Esophagus squamous epithelium (tissue), 5 donors: ENCODE measurements around the gene RHOT2. TPM values are rescaled to one million over a fixed set of nuclear protein-coding genes. Genes with fewer than 3 reads are reported as not detected.
"Not testable (repeated sequence)": the region's sequence is repeated elsewhere in the genome, so short reads cannot be mapped to it uniquely, and the experiment has no call there.

ENCODE experiments used
- DNase-seq: peaks from one replicate; lab custom pipeline; 2025; lab: John Stamatoyannopoulos, UW
- H3K27ac ChIP-seq, 4 donors: fragments of 200-600 bp; sonication (generic); one replicate each; pipeline ENCODE4 v1.5.1; 2016 to 2019; ENCODE audit warnings: mild to moderate bottlenecking in 1 of 4
- H3K27me3 ChIP-seq, 4 donors: fragments of 200-600 bp; sonication (generic); 1 replicate in 3 of 4; 2 replicates in 1 of 4; pipeline versions ENCODE4 v1.5.1 to v1.6.0; 2017 to 2021; ENCODE audit warnings: antibody characterized with exemption in 1 of 4
- H3K36me3 ChIP-seq, 3 donors: fragments of 200-600 bp; sonication (generic); one replicate each; pipeline ENCODE4 v1.5.1; 2016 to 2019
- H3K4me1 ChIP-seq, 3 donors: fragments of 200-600 bp; sonication (generic); one replicate each; pipeline ENCODE4 v1.5.1; 2017 to 2019
- H3K4me3 ChIP-seq, 4 donors: fragments of 200-600 bp; sonication (generic); 1 replicate in 3 of 4; 2 replicates in 1 of 4; pipeline ENCODE4 v1.5.1; 2016 to 2019; ENCODE audit warnings: mild to moderate bottlenecking in 2 of 4, moderate library complexity in 1 of 4
- H3K9me3 ChIP-seq, 3 donors: fragments of 200-600 bp; sonication (generic); one replicate each; pipeline ENCODE4 v1.5.1; 2016 to 2019
- POLR2A ChIP-seq, 4 donors: fragments of 450-650 bp; IDR thresholded peaks; one replicate each; pipeline ENCODE4 v1.6.1; 2017; ENCODE audit warnings: antibody characterized with exemption in 4 of 4, mild to moderate bottlenecking in 4 of 4, moderate library complexity in 3 of 4
- WGBS, 2 donors: methylation state at CpG; one replicate each; pipeline ENCODE4 v1.1.5; 2018; 5-methylcytosine and 5-hydroxymethylcytosine counted together
- intact Hi-C: fragments of 100-400 bp; cut with DNase I; formaldehyde crosslinking; loops from one replicate; pipeline ENCODE4 v1.15.0; 2022
- total RNA-seq, 4 donors: library from RNA; depleted of rRNA; stranded (reverse); fragments of >200 nt; gene quantifications; one replicate each; pipeline ENCODE4 v1.1.0, GENCODE V29; 2016
- TF ChIP-seq, protein P1 (sequence below), 6 experiments: fragments of 450-650 bp in 4 of 6; fragments of 200-600 bp in 2 of 6; sonication (generic) in 2 of 6; IDR thresholded peaks; one replicate each; pipeline ENCODE4 v1.5.1; 2016 to 2019; ENCODE audit warnings: antibody characterized with exemption in 6 of 6, mild to moderate bottlenecking in 4 of 6, moderate library complexity in 4 of 6
- donor health status: DM: yes; HTN: yes; CAD: no.

The RHOT2 gene
- total RNA-seq, 4 donors from 2014 or later = 28.4 to 70.2 (median 48.9) TPM

DNA sequence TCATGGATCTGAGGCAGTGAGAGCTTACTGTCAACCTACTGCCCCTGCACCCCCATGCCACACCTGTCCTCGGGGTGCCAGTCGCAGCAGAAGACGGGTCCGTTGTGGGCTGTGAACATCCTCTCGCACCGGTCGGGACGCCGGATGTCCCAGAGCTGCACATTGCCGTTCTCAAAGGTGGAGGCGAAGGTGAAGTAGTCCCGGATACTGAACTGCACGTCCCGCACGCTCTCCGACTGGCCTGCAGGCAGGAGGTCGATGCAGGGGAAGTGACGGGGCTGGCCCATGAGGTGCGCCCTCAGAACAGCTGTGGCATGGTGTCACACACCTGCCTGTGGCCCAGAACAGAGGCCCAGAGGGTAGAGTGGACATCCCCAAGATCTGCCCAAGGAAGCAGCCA is 19.6 kb downstream of the RHOT2 start:
- TF ChIP-seq, protein P1, sequence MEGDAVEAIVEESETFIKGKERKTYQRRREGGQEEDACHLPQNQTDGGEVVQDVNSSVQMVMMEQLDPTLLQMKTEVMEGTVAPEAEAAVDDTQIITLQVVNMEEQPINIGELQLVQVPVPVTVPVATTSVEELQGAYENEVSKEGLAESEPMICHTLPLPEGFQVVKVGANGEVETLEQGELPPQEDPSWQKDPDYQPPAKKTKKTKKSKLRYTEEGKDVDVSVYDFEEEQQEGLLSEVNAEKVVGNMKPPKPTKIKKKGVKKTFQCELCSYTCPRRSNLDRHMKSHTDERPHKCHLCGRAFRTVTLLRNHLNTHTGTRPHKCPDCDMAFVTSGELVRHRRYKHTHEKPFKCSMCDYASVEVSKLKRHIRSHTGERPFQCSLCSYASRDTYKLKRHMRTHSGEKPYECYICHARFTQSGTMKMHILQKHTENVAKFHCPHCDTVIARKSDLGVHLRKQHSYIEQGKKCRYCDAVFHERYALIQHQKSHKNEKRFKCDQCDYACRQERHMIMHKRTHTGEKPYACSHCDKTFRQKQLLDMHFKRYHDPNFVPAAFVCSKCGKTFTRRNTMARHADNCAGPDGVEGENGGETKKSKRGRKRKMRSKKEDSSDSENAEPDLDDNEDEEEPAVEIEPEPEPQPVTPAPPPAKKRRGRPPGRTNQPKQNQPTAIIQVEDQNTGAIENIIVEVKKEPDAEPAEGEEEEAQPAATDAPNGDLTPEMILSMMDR (IDR thresholded peaks at IDR 0.05) = no peak
- no peak for TF ChIP-seq POLR2A (IDR thresholded peaks at IDR 0.05)
- DNase-seq = no peak
- no peak overlapping the region for H3K4me3 ChIP-seq
- H3K27me3 ChIP-seq = peaks cover 0 to 10% (median 0%) of the 10 kb centered on the region in 4 donors
- WGBS, 2 donors = no CpG with 5 or more reads among the region's 19 CpGs
- H3K36me3 ChIP-seq = peaks cover 6 to 40% (median 7%) of the 10 kb centered on the region in 3 donors
- peaks cover 49 to 85% (median 49%) of the 10 kb centered on the region in 3 donors for H3K4me1 ChIP-seq
- no peaks in the 10 kb centered on the region for H3K9me3 ChIP-seq
- H3K27ac ChIP-seq = no peak overlapping the region
- intact Hi-C loops = no loop called here

DNA sequence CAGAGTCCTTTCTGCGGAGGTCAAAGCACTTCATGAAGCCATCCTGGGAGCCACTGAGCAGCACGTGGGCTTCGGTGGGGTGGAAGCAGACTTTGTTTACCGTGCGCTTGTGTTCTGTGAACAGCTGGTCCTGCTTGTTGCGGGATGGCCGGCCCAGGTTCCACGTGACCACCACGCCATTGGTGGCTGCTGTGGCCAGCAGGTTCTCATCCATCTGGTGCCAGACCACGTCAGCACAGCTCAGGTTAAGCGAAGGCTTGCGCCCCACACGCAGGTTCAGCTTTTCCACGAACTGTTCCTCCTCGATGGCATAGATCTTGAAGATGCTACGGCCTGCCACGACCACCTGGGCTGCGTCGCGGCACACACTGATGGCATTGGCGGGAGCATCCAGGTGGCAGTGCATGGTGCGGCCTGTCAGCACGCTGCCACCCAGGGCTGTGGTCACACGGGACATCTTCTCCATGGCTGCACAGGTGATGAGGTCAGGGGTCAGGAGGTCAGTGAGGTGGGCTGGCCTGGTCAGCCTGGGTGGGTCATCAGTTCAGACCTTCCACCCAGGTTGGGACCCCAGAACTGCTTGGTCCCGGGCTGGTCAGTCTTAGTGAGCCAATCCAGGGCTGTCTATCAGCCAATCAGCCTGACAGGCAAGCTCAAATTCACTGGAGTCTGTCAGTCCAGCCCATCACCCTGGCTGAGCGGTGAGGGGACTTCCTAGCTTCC is 21.4 kb downstream of the RHOT2 start:
- intact Hi-C loops = no loop called here
- no peaks in the 10 kb centered on the region for H3K9me3 ChIP-seq
- no peak for DNase-seq
- H3K4me3 ChIP-seq = peak overlapping the region; percentile 54 to 96 (median 72)
- peaks cover 4 to 32% (median 6%) of the 10 kb centered on the region in 3 donors for H3K36me3 ChIP-seq
- H3K4me1 ChIP-seq = peaks cover 38 to 90% (median 49%) of the 10 kb centered on the region in 3 donors
- WGBS, 2 donors = 74 to 80% methylated on average over 13 to 14 of the region's 26 CpGs
- H3K27ac ChIP-seq = peak overlapping the region; percentile 81 to 90 (median 86)
- peaks cover 0 to 28% (median 6%) of the 10 kb centered on the region in 4 donors for H3K27me3 ChIP-seq
- TF ChIP-seq, protein P1 (IDR thresholded peaks at IDR 0.05) = no peak
- no peak for TF ChIP-seq POLR2A (IDR thresholded peaks at IDR 0.05)

DNA sequence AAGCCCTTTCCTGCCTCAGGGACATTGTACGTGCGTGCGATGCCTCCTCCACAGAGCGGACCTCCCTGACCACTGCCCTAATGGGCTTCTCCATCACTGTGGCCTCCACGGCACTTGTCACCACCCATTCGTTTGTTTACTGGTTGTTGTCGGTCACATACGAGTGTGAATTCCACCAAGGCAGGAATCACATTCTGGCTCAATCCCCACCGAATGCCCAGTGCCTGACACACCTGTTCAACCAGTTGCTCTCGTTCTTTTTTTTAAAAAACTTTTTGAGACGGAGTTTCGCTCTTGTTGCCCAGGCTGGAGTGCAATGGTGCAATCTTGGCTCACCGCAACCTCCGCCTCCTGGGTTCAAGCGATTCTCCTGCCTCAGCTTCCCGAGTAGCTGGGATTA is 23.3 kb downstream of the RHOT2 start:
- intact Hi-C loops, H3K9me3 ChIP-seq, DNase-seq, H3K4me3 ChIP-seq: not testable (repeated sequence)
- peaks cover 38 to 90% (median 54%) of the 10 kb centered on the region in 3 donors for H3K4me1 ChIP-seq
- peaks cover 4 to 22% (median 6%) of the 10 kb centered on the region in 3 donors for H3K36me3 ChIP-seq
- H3K27ac ChIP-seq = peak overlapping the region in 3 of 4 donors; percentile 81 to 90 (median 87)
- peaks cover 0 to 47% (median 18%) of the 10 kb centered on the region in 4 donors for H3K27me3 ChIP-seq
- 45 to 70% methylated on average over 16 of the region's 16 CpGs for WGBS, 2 donors

DNA sequence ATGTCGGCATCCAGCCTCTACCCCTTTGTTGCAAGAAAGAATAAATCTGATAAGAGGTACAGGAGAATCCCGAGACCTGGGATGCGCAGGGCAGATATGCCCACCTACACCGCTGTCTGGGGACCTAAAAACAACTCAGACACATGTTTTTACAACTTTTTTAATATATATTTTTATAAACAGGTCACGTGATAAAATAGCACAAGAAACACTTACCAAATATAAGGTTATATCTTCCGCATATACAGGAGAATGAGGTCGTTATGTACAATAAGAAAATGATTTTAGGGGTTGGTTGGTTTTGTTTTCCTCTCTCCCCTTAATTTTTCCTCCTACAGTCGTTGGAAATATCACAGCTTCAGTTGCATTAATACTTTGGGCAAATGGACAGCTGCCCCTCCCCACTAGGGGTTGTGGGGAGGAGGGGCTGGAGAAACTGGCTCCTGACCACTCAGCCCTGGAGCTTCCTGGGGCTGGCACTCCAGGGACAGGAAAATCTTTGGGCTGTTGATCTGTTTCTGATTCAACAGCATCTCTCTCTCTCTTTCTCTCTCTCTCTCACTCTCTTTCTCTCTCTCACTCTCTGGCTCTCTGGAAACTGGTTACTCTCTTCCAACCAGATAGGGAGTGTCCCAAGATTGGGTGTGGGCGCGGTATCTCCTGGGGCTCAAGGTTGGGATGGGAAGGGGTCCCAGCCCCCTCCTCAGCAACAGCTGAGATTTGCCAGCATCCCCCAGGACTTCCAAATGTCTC is 24.6 kb downstream of the RHOT2 start:
- 54% methylated on average over 8 to 10 of the region's 10 CpGs for WGBS, 2 donors
- intact Hi-C loops = no loop called here
- TF ChIP-seq POLR2A (IDR thresholded peaks at IDR 0.05) = no peak
- TF ChIP-seq, protein P1 (IDR thresholded peaks at IDR 0.05) = no peak
- peaks cover 0 to 60% (median 18%) of the 10 kb centered on the region in 4 donors for H3K27me3 ChIP-seq
- no peak for DNase-seq
- H3K4me3 ChIP-seq = no peak overlapping the region
- no peaks in the 10 kb centered on the region for H3K9me3 ChIP-seq
- H3K36me3 ChIP-seq = peaks cover 0 to 9% (median 0%) of the 10 kb centered on the region in 3 donors
- peaks cover 40 to 87% (median 56%) of the 10 kb centered on the region in 3 donors for H3K4me1 ChIP-seq
- H3K27ac ChIP-seq = peak overlapping the region; percentile 5 to 90 (median 84)

DNA sequence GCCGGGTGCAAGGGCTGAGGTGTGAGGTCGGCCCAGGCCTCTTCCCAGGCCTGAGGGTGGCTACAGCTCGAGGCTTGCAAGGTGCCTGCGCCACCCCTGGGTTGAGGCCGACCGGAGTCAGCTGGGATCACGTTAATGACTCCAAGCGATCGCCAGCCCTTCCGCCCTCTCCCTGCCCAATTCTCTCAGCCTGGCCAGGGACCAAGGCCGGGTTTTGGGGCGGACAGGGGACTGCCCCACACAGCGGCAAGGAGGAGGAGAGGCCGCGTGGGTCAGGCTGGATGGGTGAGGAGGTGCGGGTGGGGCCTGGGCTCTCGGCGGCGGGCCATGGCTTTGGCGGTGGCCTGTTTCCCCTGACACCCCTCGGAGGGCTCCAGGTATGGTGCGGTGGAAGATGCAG is 25.4 kb downstream of the RHOT2 start:
- Histone ChIP-seq H3K4me1 (peaks cover 40 to 80% (median 56%) of the 10 kb centered on the region in 3 donors), H3K4me3 (peak overlapping the region in 2 of 4 donors; percentile 54 to 58), H3K27ac (peak overlapping the region; percentile 28 to 90 (median 84)), H3K9me3 (no peaks in the 10 kb centered on the region), H3K27me3 (peaks cover 0 to 68% (median 18%) of the 10 kb centered on the region in 4 donors), H3K36me3 (peaks cover 0 to under 1% (median 0%) of the 10 kb centered on the region in 3 donors)
- DNase-seq = no peak
- intact Hi-C loops = no loop called here
- TF ChIP-seq, protein P1 (IDR thresholded peaks at IDR 0.05) = no peak
- no peak for TF ChIP-seq POLR2A (IDR thresholded peaks at IDR 0.05)
- 60 to 63% methylated on average over 1 to 6 of the region's 22 CpGs for WGBS, 2 donors
